ENCODE results near the gene ZNF71.

The ZNF71 gene

GRCh38 chr19:56594783-56595547, at the start of gene ZNF71:
TSS of gene ZNF71 (plus strand) at chr19:56595302. CDS start at chr19:56601559, 6,257 bp downstream.
- DNase-seq = peak; percentile 89 to 90

GRCh38 chr19:56547535-56547934, 47.6 kb upstream of the ZNF71 start:
- no peak for DNase-seq

GRCh38 chr19:56554272-56554869, 40.7 kb upstream of the ZNF71 start:
- no peak for DNase-seq

GRCh38 chr19:56562766-56563165, 32.3 kb upstream of the ZNF71 start:
- DNase-seq = no peak

- DNase-seq = peak; percentile 47 to 64
Observed at GRCh38 chr19:56566904-56567273, 28.2 kb upstream of the ZNF71 start.

GRCh38 chr19:56567274-56568120, 27.6 kb upstream of the ZNF71 start, which contains the start of gene ZNF470:
TSS of gene ZNF470 (plus strand) at chr19:56567468. CDS start at chr19:56570312, 2,844 bp downstream.
- peak; percentile 90 to 91 for DNase-seq

- no peak for DNase-seq
Observed at GRCh38 chr19:56572589-56572988, 22.5 kb upstream of the ZNF71 start.

GRCh38 chr19:56573914-56574313, 21.2 kb upstream of the ZNF71 start:
- no peak for DNase-seq

GRCh38 chr19:56577719-56578602, 17.1 kb upstream of the ZNF71 start:
- DNase-seq = no peak

GRCh38 chr19:56594446-56594782, 688 bp upstream of the ZNF71 start:
- DNase-seq = no peak

GRCh38 chr19:56595548-56595899, 422 bp downstream of the ZNF71 start:
- no peak for DNase-seq

GRCh38 chr19:56596676-56597075, 1.6 kb downstream of the ZNF71 start:
- no peak for DNase-seq

GRCh38 chr19:56597696-56598095, 2.6 kb downstream of the ZNF71 start:
- no peak for DNase-seq

GRCh38 chr19:56601375-56601774, 6.3 kb downstream of the ZNF71 start:
- no peak for DNase-seq

GRCh38 chr19:56603829-56604228, 8.7 kb downstream of the ZNF71 start:
- no peak for DNase-seq

GRCh38 chr19:56608274-56608964, 13.3 kb downstream of the ZNF71 start:
- no peak for DNase-seq

- no peak for DNase-seq
Observed at GRCh38 chr19:56611288-56611687, 16.2 kb downstream of the ZNF71 start.

- DNase-seq = no peak
Observed at GRCh38 chr19:56612737-56613136, 17.6 kb downstream of the ZNF71 start.

- no peak for DNase-seq
Observed at GRCh38 chr19:56613639-56614038, 18.5 kb downstream of the ZNF71 start.

- DNase-seq = no peak
Observed at GRCh38 chr19:56617531-56617930, 22.4 kb downstream of the ZNF71 start.

- no peak for DNase-seq
Observed at GRCh38 chr19:56619121-56619520, 24.0 kb downstream of the ZNF71 start.

- DNase-seq = no peak
Observed at GRCh38 chr19:56622374-56622773, 27.3 kb downstream of the ZNF71 start.
